ENCODE results near the gene QRFP.
"Not testable (repeated sequence)": the region's sequence is repeated elsewhere in the genome, so short reads cannot be mapped to it uniquely, and the experiment has no call there.

The QRFP gene

DNA sequence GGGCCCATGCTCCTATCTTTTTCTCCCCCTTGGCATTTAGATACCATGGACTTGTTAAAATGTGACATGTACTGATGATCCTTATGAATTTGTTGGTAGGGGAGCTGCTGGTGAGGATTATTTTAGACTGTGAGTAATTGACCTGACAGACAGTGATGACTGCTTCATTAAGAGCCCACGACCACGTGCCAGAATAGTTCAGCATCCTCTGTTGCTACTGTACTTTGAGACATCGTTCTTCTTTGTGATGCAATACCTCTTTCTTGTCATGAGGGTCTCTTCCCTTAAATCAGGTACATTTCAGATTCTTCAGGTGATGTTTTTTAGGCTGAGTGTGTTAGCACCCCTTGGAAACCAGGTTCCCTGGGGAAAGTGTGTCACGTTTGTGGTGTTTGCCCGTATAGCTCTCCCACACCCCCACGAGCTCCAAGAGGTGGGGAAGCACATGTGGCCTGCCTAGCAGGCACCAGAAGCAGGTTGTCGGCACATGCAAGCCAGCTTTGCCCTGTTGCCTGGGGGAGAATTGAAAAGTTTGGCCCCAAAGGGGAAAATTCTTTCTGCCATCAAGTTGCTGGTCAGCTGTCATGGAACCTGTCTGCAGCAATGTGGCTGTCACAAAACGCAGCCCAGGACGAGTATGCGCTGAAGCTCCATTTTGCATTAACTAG is 25.1 kb downstream of the QRFP start:
- DNase-seq, result no peak

DNA sequence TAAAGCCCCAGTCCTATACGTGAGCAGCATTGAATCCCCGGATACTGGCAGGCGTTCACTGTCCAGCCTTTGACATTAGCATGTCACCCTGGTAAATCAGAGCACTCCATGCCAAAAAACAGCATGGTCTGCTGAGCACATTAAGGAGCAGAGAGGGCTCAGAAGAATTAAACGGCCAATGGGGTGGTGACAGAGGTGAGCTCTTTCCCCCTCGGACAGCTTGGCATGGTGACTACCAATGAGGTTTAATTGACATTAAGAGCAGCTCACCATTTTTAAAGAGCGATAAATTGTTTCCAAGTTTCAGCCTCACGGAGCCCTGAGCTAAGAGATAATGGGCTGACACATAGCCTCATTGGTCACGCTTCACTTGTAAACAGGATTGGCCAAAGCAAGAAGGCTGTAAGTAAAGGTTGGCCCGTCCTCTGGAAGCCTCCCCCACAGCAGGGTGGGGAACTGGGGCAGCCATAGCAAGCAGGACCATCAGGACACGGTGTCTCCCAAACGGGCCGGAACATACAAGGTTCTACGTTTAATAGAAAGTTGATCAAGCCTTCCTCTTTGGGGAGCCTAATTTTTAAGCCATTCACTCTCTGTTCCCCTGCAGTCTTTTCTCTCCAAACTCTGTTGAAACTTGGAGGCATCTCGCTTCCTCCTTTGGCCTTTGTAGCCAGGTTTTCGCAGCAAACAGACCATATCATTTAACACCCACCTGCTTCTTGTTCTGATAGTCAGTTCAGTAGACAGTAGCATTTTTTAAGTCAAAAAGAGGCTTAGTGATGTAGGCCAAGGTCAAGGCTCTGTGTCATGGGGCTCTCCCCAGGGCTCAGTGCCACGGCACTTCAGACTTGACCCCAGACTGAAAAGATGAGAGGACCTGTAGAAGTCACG is 25.9 kb downstream of the QRFP start:
- DNase-seq, result no peak

DNA sequence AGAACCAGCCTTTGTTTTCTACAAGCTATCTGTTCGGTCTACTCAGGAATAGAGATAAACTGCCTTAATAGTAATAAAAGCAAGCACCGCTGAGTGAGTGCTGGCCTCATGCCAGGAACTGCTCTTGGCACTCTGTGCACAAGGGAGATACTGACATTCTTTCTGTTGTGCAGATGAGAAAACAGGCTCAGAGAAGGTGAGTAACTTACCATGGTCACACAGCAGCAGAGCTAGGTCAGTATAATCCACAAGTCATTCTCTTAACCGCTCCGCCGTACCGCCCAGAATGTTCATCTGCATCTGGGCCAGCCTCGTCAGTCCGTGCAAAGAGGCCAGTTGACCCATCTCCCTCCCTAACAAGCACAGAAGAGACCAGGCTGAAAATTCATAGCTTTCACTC is 27.4 kb downstream of the QRFP start:
- DNase-seq, result peak; percentile 36

DNA sequence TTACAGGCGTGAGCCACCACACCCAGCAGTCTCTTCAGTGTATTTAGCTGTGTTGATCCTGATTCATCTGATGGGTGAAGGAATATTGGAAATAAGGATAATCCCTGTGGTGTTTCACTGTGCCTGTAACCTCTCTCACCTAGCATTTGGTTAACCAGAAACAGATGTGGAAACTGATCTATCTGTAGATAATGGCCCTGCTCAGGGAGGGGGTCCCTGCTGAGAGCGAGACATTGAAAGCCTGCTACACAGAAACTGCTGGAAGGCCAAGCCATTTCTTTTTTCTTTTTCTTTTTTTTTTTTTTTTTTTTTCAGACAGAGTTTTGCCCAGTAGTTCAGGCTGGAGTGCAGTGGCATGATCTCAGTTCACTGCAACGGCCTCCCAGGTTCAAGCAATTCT is 28.4 kb downstream of the QRFP start:
- DNase-seq, result no peak

DNA sequence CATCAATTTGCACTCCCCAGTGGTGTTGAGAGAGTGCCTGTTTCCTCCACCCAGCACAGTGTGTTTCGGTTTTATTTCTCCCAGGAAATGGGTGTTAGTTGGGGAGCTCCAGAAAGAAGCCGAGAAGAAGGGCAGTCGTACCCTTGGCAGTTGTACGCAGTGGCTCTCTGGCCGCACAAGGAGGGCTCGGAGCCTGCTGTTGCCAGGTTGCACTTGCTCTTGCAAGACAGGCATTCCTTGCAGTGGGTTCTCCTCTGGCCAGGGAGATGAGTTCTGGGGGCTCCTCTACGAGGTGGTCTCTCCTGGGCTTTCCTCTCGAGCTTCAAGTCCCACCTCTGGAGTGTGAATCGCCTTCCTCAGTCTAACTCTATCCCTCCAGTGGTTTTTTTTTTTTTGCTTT is 29.1 kb downstream of the QRFP start:
- no peak for DNase-seq

DNA sequence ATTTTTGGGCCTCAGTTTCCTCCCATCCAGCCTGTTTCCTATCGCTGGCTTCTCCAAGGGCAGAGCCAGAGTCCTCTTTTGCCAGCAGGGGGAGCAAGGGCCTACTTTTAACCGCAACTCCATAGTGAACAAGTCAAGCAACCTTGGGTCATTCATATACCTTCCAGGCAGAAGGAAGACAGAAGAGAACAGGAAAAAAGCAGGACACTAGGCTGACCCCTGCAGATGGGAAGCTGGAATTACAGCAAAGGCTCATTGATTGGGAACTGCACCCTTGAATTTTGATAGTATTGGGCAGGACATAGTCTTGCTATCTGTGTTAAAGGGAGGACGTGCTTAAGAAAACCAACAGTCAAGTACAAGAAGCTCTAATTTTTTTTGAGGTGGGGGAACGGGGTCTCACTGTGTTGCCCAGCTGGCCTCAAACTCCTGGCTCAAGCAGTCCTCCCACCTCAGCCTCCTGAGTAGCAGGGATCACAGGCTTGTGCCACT is 30.1 kb downstream of the QRFP start:
- DNase-seq, result peak; percentile 91

DNA sequence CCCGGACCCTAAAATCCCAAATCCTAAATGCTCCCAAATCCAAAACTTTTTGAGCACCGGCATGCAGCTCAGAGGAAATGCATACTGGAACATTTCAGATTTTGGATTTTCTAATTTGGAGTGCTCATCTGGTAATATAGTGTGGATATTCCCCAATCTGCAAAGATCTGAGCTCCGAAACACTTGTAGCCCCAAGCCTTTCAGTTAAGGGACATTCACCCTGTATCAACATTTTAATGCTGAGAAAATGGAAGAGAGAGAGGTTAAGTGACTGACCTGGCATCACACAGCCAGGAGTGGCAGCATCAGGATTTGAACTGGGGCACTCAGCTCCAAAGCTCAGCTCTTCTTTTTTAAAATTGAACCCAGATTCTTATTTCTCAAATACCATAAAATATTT is 30.7 kb downstream of the QRFP start:
- DNase-seq, result no peak

DNA sequence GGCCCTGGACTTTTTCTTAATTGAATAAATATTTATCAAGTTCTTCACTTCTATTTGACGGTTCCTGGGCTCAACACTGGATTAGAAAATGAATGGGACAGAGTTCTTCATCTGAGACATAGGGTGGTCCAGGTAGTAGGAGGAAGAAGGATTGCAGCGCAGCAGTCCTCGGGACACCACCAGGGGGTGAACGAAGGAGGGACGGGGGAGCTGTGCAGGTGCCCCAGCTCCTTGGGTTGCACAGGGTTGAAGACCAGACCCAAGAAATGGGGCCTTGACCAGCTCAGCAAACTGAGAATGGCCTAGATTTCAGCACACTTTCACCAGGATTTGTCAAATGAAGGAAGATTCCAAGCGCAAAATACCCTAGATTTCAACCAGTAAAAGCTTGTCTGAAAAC is 32.1 kb downstream of the QRFP start:
- no peak for DNase-seq

DNA sequence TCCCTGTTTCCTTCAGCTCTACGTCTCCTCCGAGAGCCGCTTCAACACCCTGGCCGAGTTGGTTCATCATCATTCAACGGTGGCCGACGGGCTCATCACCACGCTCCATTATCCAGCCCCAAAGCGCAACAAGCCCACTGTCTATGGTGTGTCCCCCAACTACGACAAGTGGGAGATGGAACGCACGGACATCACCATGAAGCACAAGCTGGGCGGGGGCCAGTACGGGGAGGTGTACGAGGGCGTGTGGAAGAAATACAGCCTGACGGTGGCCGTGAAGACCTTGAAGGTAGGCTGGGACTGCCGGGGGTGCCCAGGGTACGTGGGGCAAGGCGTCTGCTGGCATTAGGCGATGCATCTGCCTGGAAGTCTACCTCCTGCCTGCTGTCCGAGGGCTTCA is 33.9 kb downstream of the QRFP start:
- no peak for DNase-seq

DNA sequence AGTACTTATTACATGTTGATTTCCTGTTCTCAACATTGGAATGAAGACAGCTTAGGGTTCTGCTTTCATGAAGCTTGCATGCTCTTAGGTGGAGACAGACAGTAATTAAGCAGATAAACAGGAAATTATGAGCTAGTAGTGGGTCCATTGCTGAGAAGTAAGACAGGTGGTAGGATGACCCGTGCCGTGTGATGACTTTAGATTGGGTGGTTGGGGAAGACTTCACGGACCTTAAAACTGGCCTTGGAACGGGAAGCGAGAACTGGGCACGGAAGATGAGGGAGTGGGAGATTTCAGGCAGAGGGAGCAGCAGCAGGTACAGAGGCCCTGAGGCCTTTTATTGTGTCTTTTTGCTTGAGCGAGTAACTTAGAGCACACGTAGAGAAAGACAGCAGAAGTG is 34.4 kb downstream of the QRFP start:
- no peak for DNase-seq

DNA sequence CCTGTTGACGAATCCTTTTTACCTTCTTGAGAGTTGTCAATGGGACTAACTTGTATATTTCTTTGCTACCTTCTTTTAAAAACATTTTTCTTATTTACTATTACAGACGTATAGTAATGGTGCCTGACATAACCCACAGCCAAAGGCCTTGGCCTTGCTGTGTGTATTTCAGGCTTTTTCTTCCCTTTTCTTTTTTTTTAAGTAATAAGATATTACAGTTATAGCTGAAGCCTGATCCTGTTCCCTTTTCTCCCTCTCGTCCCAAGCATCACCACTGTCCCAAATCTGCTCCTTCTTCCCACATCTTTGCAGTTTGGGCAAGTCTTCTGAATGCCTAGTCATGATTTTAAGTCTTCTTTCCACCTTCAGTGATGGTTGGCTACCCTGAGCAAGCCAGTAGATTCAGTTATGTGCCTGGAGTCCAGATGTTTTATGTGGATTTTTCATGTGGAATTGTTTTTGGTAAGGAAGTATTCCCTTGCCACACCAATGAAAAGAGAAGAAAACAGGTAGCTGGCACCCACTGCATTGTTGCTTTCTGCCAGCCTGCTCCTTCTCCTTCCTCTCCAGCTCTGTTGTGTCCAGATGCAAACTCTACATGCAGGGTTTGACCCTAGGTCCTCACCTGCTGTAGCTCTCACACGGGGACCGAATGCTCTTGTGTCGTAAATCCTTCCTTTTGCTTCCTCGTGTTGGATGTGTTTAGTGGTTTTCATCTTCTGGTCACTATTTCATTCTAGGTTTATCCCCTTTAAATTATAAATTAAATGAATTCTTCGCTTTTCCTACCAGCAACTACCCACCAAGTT is 35.0 kb downstream of the QRFP start:
- DNase-seq, result no peak

DNA sequence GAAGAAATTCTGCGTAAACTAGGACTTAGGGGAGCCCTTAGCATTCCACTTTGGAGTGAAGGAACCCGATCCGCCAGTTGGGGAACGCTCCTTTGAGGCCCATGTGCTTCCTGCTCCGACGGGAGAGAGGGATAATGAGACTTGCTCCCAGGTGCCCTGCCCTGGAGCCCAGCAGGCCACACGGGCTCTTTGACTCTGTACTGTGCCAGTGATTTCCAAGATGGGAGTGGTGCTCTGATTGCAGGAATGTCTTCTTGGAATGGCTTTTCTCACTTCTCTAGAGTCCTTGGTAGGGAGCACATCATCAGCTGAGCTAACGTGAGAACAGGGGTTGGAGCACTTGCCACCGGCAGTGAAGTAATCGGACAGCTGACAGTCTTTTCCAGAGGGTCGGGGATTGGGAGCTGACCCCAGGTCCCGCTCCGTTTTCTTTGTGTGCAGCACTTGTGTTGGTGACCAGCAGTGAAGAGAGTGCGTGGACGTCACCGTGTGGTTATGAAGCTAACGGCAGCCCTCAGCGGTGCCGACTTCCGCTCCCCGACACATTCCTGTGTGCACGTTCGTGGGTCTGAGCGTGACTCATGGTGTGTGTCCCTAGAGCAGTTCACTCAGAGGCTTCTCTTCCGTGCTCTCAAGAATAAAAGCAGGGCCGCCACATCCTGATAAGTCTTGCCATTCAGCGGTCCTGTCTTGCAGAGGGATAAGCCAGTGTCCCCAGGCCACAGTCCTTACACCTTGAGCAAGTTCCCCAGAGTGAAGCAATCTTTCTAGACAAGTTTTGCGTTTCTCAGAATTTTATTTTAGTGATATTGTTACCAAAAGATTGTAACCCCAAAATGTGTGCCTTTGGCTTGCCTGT is 35.9 kb downstream of the QRFP start:
- DNase-seq, result peak; percentile 97

DNA sequence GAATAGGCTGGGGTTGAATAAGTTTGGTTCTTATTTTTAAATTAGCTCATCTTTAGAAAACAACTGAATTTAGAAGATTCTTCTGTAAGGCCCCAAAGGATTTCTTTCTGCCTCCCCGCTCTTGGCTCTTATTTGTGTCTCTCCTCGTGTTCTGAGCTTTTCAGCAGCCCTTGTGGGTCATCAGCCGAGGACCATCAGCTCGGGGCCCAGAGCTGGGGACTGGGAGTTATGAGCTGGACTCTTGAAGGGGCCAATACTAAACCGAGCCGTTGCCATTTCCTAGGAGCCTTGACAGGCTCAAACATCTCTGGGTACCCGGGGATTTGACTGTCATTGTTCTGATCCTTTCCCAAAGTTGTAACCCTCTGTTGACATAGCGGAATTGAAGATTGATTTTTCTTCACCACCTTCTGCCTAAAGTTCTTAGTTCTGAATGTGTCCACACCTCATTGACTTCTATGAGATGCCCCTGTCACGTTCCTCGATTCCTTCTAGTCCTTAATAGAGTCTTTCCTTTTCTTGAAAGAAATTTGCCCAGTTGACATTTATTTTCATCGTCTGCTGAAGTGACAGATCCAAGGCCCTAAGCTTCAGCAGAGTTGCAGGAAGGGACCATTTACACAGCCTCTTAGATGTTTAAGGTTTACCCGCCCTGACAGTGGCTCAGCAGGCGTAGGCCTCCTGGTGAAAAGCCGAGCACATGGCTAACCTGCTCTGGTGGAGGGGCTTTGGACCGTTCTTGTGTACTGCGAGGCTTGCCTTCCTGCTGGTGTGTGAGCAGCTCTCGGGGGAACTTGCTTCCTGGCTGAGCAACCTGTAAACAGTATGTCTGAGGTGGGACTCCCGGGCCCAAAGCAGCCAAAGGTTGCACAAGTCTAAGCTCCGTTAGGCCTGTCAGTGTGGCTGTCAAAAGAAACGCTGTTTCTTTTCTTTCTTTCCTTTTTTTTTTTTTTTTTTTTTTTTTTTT is 37.6 kb downstream of the QRFP start:
- DNase-seq, result no peak

DNA sequence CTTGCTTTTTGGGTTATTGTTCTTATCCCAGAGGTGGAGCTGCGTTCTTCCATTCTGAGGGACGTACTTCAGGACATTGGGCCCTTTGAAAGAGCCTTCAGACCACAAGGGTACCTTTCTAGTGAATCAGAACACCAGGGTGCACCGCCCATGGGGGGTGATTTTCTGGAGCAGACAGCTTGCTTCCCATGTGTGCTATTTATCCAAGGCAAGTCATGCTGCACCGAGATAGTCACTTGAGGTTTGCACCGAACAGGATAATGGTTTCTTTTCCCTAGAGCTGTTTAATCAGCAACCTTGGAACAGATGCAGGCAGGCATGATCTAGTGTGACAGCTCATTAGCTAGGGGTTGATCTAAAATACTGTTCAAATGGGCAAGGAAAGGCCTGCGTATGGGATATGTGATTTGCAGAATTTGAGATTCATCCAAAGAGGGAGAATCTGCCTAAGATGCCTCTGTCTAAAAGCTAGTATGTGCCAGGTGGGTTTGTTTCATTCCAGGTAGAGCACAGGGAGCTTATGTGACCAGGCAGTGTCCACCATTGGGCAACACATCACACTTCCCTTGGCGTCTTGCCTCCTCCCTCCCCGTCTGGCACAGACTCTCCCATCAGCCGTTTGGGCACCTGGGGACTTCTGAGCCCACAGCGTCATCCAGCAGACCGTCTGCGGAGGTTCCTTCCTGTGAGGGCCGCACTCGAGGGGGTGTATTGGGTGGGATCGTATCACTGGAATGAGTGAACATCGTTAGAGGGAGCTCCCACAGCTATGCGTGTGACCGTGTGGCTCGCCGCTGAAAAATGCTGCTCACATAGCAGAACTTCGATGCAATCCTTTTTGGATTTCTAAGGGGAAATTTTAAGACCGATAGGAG is 38.5 kb downstream of the QRFP start:
- peak; percentile 94 for DNase-seq

DNA sequence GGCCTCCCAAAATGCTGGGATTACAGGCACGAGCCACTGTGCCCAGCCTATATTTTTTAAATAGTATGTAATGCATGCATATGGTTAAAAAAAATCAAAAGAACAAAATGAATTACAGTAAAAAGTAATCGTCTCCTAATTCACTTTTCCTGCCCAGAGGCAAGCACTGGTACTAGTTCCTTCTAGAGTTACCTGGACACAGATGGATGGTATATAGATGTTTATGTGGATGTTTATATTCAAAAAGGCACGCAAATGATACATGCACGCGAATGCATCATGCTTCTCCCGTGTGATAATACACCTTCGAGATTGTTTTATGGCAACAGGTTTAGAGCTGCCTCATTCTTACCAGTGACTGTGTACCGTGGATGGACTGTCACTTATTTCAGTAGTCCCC is 40.1 kb downstream of the QRFP start:
- DNase-seq, result no peak

DNA sequence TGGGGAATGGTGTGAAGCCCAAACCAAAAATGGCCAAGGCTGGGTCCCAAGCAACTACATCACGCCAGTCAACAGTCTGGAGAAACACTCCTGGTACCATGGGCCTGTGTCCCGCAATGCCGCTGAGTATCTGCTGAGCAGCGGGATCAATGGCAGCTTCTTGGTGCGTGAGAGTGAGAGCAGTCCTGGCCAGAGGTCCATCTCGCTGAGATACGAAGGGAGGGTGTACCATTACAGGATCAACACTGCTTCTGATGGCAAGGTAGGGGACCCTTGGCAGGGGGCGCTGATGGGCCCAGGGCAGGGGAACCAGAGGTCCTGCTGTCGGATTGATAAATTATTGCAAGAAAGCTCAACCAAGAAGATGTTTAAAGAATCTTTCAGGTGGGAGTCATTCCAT is 41.8 kb downstream of the QRFP start:
- no peak for DNase-seq

DNA sequence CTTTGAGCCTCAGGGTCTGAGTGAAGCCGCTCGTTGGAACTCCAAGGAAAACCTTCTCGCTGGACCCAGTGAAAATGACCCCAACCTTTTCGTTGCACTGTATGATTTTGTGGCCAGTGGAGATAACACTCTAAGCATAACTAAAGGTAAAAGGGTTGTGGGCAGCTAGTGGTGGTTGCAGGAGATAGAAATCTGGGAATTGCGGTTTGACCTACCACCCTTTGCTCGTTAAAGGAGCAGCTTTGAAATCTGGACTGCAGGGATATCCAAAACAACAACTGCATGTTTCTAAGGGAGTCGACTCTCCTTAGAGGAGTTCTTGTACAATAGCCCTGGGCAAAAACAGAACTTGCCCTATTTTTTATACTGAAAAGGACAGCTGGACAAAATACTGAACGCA is 42.5 kb downstream of the QRFP start:
- DNase-seq, result no peak

DNA sequence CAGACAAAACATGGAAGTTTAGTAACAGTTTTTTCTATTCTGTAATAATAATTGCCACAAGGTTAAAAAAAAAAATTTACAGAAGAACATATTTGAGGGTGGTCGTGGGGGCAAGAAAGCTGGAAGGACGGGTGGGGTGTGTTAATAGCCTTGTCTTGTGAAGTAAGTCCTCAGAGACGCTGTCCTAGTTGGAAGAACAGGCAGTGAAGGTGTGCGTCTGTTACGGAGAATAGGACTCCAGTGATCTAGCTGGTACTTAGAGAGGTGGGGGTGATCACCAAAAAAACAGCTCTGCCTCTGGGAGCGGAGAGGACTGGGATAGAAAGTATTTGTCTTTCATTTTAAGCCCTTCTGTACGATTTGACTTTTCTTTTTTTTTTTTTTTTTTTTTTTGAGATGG is 43.8 kb downstream of the QRFP start:
- DNase-seq, result no peak

DNA sequence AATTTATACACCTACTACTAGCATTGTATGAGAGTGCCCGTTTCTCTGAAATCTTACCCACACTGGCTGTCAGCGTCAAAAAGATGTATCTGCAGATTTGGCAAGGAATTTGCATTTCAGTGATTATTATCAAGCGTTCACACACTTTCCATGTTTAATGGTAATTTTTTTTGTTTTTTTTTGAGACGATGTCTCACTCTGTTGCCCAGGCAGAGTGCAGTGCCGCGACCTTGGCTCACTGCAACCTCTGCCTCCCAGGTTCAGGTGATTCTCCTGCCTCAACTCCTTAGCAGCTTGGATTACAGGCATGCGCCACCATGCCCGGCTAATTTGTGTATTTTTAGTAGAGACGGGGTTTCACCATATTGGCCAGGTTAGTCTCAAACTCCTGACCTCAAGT is 47.3 kb downstream of the QRFP start:
- DNase-seq, result no peak

DNA sequence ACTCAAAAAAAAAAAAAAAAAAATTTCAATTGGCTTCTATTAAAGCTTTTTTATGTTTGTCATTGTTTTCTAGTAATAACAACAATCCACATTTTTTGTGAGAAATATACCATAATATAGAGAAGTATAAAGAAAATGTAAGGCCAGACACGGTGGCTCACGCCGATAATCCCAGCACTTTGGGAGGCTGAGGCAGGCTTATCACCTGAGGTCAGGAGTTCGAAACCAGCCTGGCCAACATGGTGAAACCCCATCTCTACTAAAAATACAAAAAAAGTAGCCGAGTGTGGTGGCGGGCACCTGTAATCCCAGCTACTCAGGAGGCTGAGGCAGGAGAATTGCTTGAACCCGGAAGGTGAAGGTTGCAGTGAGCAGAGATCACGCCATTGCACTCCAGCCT is 48.1 kb downstream of the QRFP start:
- DNase-seq, result not testable (repeated sequence)

Data from fibroblast of skin of scalp (primary cell).